A549 (cell line): Measurements from ENCODE around the gene WDR45B. TPM values are rescaled to one million over a fixed set of nuclear protein-coding genes. Genes with fewer than 3 reads are reported as not detected.

Experiments used
- ATAC-seq, 2 experiments: fragments of 200-7000 bp in 1 of 2; fragments of >200 bp in 1 of 2; cut with Nextera tagmentation in 1 of 2; cut with Tn5 transposase in 1 of 2; 3 replicates each; pipeline versions ENCODE4 v1.8.0 to v1.9.1; 2018 to 2020; ENCODE audit warnings: mild to moderate bottlenecking in 1 of 2, moderate library complexity in 1 of 2
- CTCF ChIA-PET: fragments of 300-600 bp; sonication (Branson Sonifier 250); formaldehyde crosslinking; extraction: SDS; loops from one replicate; lab custom pipeline; 2021; ENCODE audit warnings: antibody characterized with exemption, inconsistent platforms; lab: Yijun Ruan, JAX
- POLR2A ChIA-PET: fragments of 350-600 bp; formaldehyde crosslinking; extraction: SDS; loops from one replicate; lab custom pipeline; 2021; ENCODE audit warnings: antibody characterized with exemption, inconsistent platforms; lab: Yijun Ruan, JAX
- DNase-seq, 2 experiments: peaks; one replicate each; pipeline versions ENCODE4 v3.0.0 to v3.0.0-alpha.2; 2011 to 2016; ENCODE audit warnings: low read depth in 1 of 2, low spot score in 1 of 2
- FAIRE-seq: peaks from 2 replicates; lab custom pipeline; 2011; peaks lifted over from hg19 to GRCh38; lab: Jason Lieb, UNC
- H3K27ac ChIP-seq, 2 experiments: fragments of >200 bp; sonication (Bioruptor Twin); formaldehyde crosslinking; 3 replicates each; pipeline ENCODE4 v1.5.1; 2016 to 2017
- H3K4me1 ChIP-seq: fragments of >200 bp; sonication (Bioruptor Twin); formaldehyde crosslinking; 3 replicates; pipeline ENCODE4 v1.6.1; 2016
- H3K4me2 ChIP-seq: fragments of >200 bp; sonication (Bioruptor Twin); formaldehyde crosslinking; 3 replicates; pipeline ENCODE4 v1.6.1; 2016
- H3K4me3 ChIP-seq: fragments of >200 bp; sonication (Bioruptor Twin); formaldehyde crosslinking; 3 replicates; pipeline ENCODE4 v1.5.1; 2016
- H3K9me3 ChIP-seq: fragments of >200 bp; sonication (Bioruptor Twin); formaldehyde crosslinking; 3 replicates; pipeline ENCODE4 v1.6.1; 2016
- BCL3 ChIP-seq: fragments of >200 bp; sonication (Bioruptor Twin); formaldehyde crosslinking; IDR thresholded peaks from 3 replicates; pipeline ENCODE4 v1.6.1; 2016
- CTCF ChIP-seq: fragments of >200 bp; sonication (Bioruptor Twin); formaldehyde crosslinking; IDR thresholded peaks from 3 replicates; pipeline ENCODE4 v1.5.1; 2016
- ESRRA ChIP-seq: fragments of 150-350 bp; IDR thresholded peaks from 2 replicates; pipeline ENCODE4 v1.6.1; 2014; ENCODE audit warnings: mild to moderate bottlenecking, low read length, borderline replicate concordance
- FOXS1 ChIP-seq: fragments of 250-450 bp; sonication (Bioruptor Pico); IDR thresholded peaks from 2 replicates; pipeline ENCODE4 v1.5.0; 2020; ENCODE audit warnings: mild to moderate bottlenecking, moderate library complexity
- GATA3 ChIP-seq: IDR thresholded peaks from 2 replicates; pipeline ENCODE4 v1.6.1; 2012; ENCODE audit warnings: borderline replicate concordance
- HES2 ChIP-seq: fragments of >200 bp; sonication (Bioruptor Twin); formaldehyde crosslinking; IDR thresholded peaks from 2 replicates; pipeline ENCODE4 v1.6.1; 2016
- HOXA7 ChIP-seq: fragments of 250-450 bp; sonication (Bioruptor Pico); IDR thresholded peaks from 2 replicates; pipeline ENCODE4 v1.5.0; 2020; ENCODE audit warnings: mild to moderate bottlenecking, moderate library complexity
- HOXB13 ChIP-seq: fragments of 250-450 bp; sonication (Bioruptor Pico); IDR thresholded peaks from 2 replicates; pipeline ENCODE4 v1.5.0; 2020; ENCODE audit warnings: low read depth, mild to moderate bottlenecking, moderate library complexity
- JUNB ChIP-seq: fragments of >200 bp; sonication (Bioruptor Twin); formaldehyde crosslinking; IDR thresholded peaks from 2 replicates; pipeline ENCODE4 v1.6.1; 2016
- MAX ChIP-seq: IDR thresholded peaks from 2 replicates; pipeline ENCODE4 v1.6.1; 2012
- MAZ ChIP-seq: fragments of 150-350 bp; IDR thresholded peaks from 2 replicates; pipeline ENCODE4 v1.6.1; 2014; ENCODE audit warnings: antibody characterized with exemption, low read depth, low read length, borderline replicate concordance
- PBX3 ChIP-seq: IDR thresholded peaks from 2 replicates; pipeline ENCODE4 v1.6.1; 2012
- POLR2AphosphoS2 ChIP-seq: conservative IDR thresholded peaks from 2 replicates; pipeline ENCODE4 v1.6.1; 2012; ENCODE audit warnings: low read length, improper control_type of control experiment, inconsistent platforms
- RAD21 ChIP-seq, 2 experiments: fragments of >200 bp in 1 of 2; sonication (Bioruptor Twin) in 1 of 2; formaldehyde crosslinking in 1 of 2; IDR thresholded peaks in 1 of 2; conservative IDR thresholded peaks in 1 of 2; 2 replicates in 1 of 2; 3 replicates in 1 of 2; pipeline ENCODE4 v1.6.1; 2012 to 2018; ENCODE audit warnings: inconsistent platforms in 1 of 2
- SMC3 ChIP-seq: fragments of >200 bp; sonication (Bioruptor Twin); formaldehyde crosslinking; IDR thresholded peaks from 3 replicates; pipeline ENCODE4 v1.6.1; 2018; ENCODE audit warnings: inconsistent platforms
- SREBF2 ChIP-seq: fragments of 450-650 bp; IDR thresholded peaks from 2 replicates; pipeline ENCODE4 v1.6.1; 2014; ENCODE audit warnings: mild to moderate bottlenecking, moderate library complexity
- ZNF302 ChIP-seq: fragments of 250-450 bp; sonication (Bioruptor Pico); IDR thresholded peaks from 2 replicates; pipeline ENCODE4 v1.9.0; 2021; ENCODE audit warnings: inconsistent platforms, mild to moderate bottlenecking, moderate library complexity
- WGBS: methylation state at CpG from one replicate; pipeline ENCODE4 v1.1.6; 2017; ENCODE audit errors: missing lambda C conversion rate; 5-methylcytosine and 5-hydroxymethylcytosine counted together
- polyA plus RNA-seq, 4 experiments: library from polyadenylated mRNA; depleted of rRNA in 3 of 4; stranded (reverse); fragments of >200 nt; fragmentation: RNase III in 1 of 4; extraction: RNeasy Plus Mini Kit Qiagen cat#74134 plus additional on column Dnase treatment in 1 of 4; gene quantifications; 2 replicates in 3 of 4; 3 replicates in 1 of 4; pipeline ENCODE4 v1.2.3, GENCODE V29; 2011 to 2017

The WDR45B gene
- polyA plus RNA-seq, 2 of the 4 experiments (the other 2 are of a cell fraction): 88.2 to 124 TPM

GRCh38 chr17:82674656-82675475 lies 26.6 kb upstream of the WDR45B start:
- CTCF ChIA-PET: interaction anchor here (0.6 to 2.1 kb wide), 3 partner anchors 101 to 305 kb away, joined by 4 to 7 read pairs (median 4); no protein-coding TSS in a partner anchor
- ATAC-seq: no peak
- POLR2A ChIA-PET: no interaction called here
- no peak for DNase-seq
- H3K4me3 ChIP-seq: no peak overlapping the region
- no peak overlapping the region for H3K27ac ChIP-seq
- no peak overlapping the region for H3K4me2 ChIP-seq
- 79% methylated on average over 20 of the region's 20 CpGs for WGBS
- no peaks in the 10 kb centered on the region for H3K9me3 ChIP-seq
- H3K4me1 ChIP-seq: no peaks in the 10 kb centered on the region; the same call in 2 of the 3 replicates
- FAIRE-seq: no peak
- TF ChIP-seq GATA3: no peak
- TF ChIP-seq HES2: no peak
- TF ChIP-seq ESRRA: no peak
- TF ChIP-seq PBX3: no peak
- no peak for TF ChIP-seq POLR2AphosphoS2
- no peak for TF ChIP-seq FOXS1 (CRISPR knock-in tag)
- no peak for TF ChIP-seq JUNB
- no peak for TF ChIP-seq BCL3
- TF ChIP-seq, all 56 proteins: peak for 0

GRCh38 chr17:82670661-82671450 lies 22.6 kb upstream of the WDR45B start:
- FAIRE-seq: peak; percentile 54

GRCh38 chr17:82668631-82669099 lies 20.4 kb upstream of the WDR45B start:
- ChIA-PET CTCF (interaction anchor here (0.5 to 19.3 kb wide), 49 partner anchors 11 to 533 kb away, joined by 3 to 450 read pairs (median 5); partner anchors contain the start of genes FN3K, FN3KRP and RAB40B), POLR2A (interaction anchor here (0.7 to 1.5 kb wide), 2 partner anchors 19 to 48 kb away, joined by 3 to 4 read pairs; partner anchors contain the start of gene FN3KRP)
- peak; percentile 76 for TF ChIP-seq MAX
- TF ChIP-seq GATA3: no peak
- peak; percentile 89 for TF ChIP-seq CTCF
- no peak for TF ChIP-seq SREBF2
- 0 out of 2 replicates have a peak, but pooled peaks have one; percentile 42 for TF ChIP-seq HOXB13
- TF ChIP-seq SMC3: peak; percentile 97
- peak; percentile 92 to 97 for TF ChIP-seq RAD21 (conservative IDR thresholded peaks at IDR 0.05 in 1 of 2, IDR thresholded peaks at IDR 0.05 in 1 of 2)
- H3K4me3 ChIP-seq: peak overlapping the region; percentile 7; the same call in 1 of the 3 replicates
- peak overlapping the region; percentile 48 to 79; a peak in 5 of 6 replicates for H3K27ac ChIP-seq
- FAIRE-seq: no peak
- peak; percentile 97 to 99 for ATAC-seq
- peaks cover 6% of the 10 kb centered on the region; the same call in 2 of the 3 replicates for H3K4me1 ChIP-seq
- peak; percentile 83 to 84 for DNase-seq
- 35% methylated on average over 19 of the region's 20 CpGs for WGBS
- no peaks in the 10 kb centered on the region for H3K9me3 ChIP-seq
- peak overlapping the region; percentile 60 for H3K4me2 ChIP-seq

More at GRCh38 chr17:82670661-82671450, 22.6 kb upstream of the WDR45B start:
- Histone ChIP-seq H3K4me1 (peaks cover 6% of the 10 kb centered on the region; the same call in 2 of the 3 replicates), H3K4me3 (no peak overlapping the region), H3K27ac (no peak overlapping the region), H3K9me3 (no peaks in the 10 kb centered on the region), H3K4me2 (no peak overlapping the region)
- WGBS: 92% methylated on average over 19 of the region's 19 CpGs
- no peak for ATAC-seq
- ChIA-PET POLR2A (interaction anchor here (0.9 kb wide), 1 partner anchor 27 kb away, joined by 3 read pairs; the partner anchor contains the start of gene RAB40B), CTCF (interaction anchor here (0.6 to 19.3 kb wide), 6 partner anchors 7 to 489 kb away, joined by 3 to 450 read pairs (median 4); no protein-coding TSS in a partner anchor)
- DNase-seq: no peak
- TF ChIP-seq ZNF302 (CRISPR knock-in tag): no peak
- TF ChIP-seq MAZ: no peak
- TF ChIP-seq HOXA7: no peak
- TF ChIP-seq JUNB: no peak
- TF ChIP-seq, all 56 proteins: peak for 0
